Trophoblast cell (in vitro differentiated cells and primary cell): ENCODE measurements around the gene AASDHPPT.

Experiments
- DNase-seq, 2 donors: peaks; one replicate each; pipeline ENCODE4 v3.0.0-alpha.2; 2016
- H2AFZ ChIP-seq: 2 replicates; pipeline ENCODE4 v1.6.1; 2013; ENCODE audit warnings: low read length, moderate library complexity, mild to moderate bottlenecking; ENCODE audit not compliant: insufficient read depth, poor library complexity
- H2AK5ac ChIP-seq: 2 replicates; pipeline ENCODE4 v1.6.1; 2013; ENCODE audit warnings: mild to moderate bottlenecking, low read length
- H2BK120ac ChIP-seq: 2 replicates; pipeline ENCODE4 v1.6.1; 2013; ENCODE audit warnings: low read length, mild to moderate bottlenecking, moderate library complexity; ENCODE audit not compliant: insufficient read depth, poor library complexity
- H2BK12ac ChIP-seq: 2 replicates; pipeline ENCODE4 v1.6.1; 2013; ENCODE audit warnings: mild to moderate bottlenecking, low read length, moderate library complexity
- H2BK5ac ChIP-seq: 2 replicates; pipeline ENCODE4 v1.6.1; 2013; ENCODE audit warnings: low read length, low read depth, moderate library complexity, mild to moderate bottlenecking; ENCODE audit not compliant: poor library complexity
- H3K14ac ChIP-seq: 2 replicates; pipeline ENCODE4 v1.6.1; 2013; ENCODE audit warnings: mild to moderate bottlenecking, low read length
- H3K18ac ChIP-seq: 2 replicates; pipeline ENCODE4 v1.6.1; 2013; ENCODE audit warnings: mild to moderate bottlenecking, low read length
- H3K23ac ChIP-seq: 2 replicates; pipeline ENCODE4 v1.6.1; 2013; ENCODE audit warnings: low read length
- H3K27ac ChIP-seq: 2 replicates; pipeline ENCODE4 v1.5.1; 2013; ENCODE audit warnings: low read depth, mild to moderate bottlenecking, inconsistent platforms, low read length, moderate library complexity
- H3K27me3 ChIP-seq: 2 replicates; pipeline ENCODE4 v1.6.1; 2013; ENCODE audit warnings: inconsistent platforms, mild to moderate bottlenecking, low read length, moderate library complexity; ENCODE audit not compliant: insufficient read depth
- H3K36me3 ChIP-seq, 2 experiments: 1 replicate in 1 of 2; 2 replicates in 1 of 2; pipeline ENCODE4 v1.6.1; 2013; ENCODE audit warnings: low read length in 2 of 2, mild to moderate bottlenecking in 2 of 2, moderate library complexity in 1 of 2; ENCODE audit not compliant: insufficient read depth in 2 of 2, control insufficient read depth in 1 of 2
- H3K4ac ChIP-seq: 2 replicates; pipeline ENCODE4 v1.6.1; 2013; ENCODE audit warnings: low read depth, mild to moderate bottlenecking, low read length, moderate library complexity
- H3K4me1 ChIP-seq, 2 experiments: 1 replicate in 1 of 2; 2 replicates in 1 of 2; pipeline ENCODE4 v1.6.1; 2013; ENCODE audit warnings: low read length in 2 of 2, mild to moderate bottlenecking in 2 of 2, moderate library complexity in 1 of 2; ENCODE audit not compliant: insufficient read depth in 2 of 2, control insufficient read depth in 1 of 2
- H3K4me2 ChIP-seq: 2 replicates; pipeline ENCODE4 v1.6.1; 2013; ENCODE audit warnings: inconsistent platforms, mild to moderate bottlenecking, low read length, moderate library complexity
- H3K4me3 ChIP-seq: 2 replicates; pipeline ENCODE4 v1.5.1; 2013; ENCODE audit warnings: mild to moderate bottlenecking, low read depth, low read length, inconsistent platforms
- H3K79me1 ChIP-seq: one replicate; pipeline ENCODE4 v1.6.1; 2013; ENCODE audit warnings: low read length
- H3K79me2 ChIP-seq: 2 replicates; pipeline ENCODE4 v1.6.1; 2013; ENCODE audit warnings: low read length, mild to moderate bottlenecking; ENCODE audit not compliant: control insufficient read depth, insufficient read depth, poor library complexity
- H3K9ac ChIP-seq: 2 replicates; pipeline ENCODE4 v1.6.1; 2013; ENCODE audit warnings: mild to moderate bottlenecking, low read length
- H3K9me3 ChIP-seq: 2 replicates; pipeline ENCODE4 v1.6.1; 2013; ENCODE audit warnings: low read depth, mild to moderate bottlenecking, control low read depth, inconsistent platforms, low read length; ENCODE audit not compliant: insufficient read depth
- H4K12ac ChIP-seq: 2 replicates; pipeline ENCODE4 v1.6.1; 2013; ENCODE audit warnings: low read depth, mild to moderate bottlenecking, low read length, moderate library complexity
- H4K8ac ChIP-seq: 2 replicates; pipeline ENCODE4 v1.6.1; 2013; ENCODE audit warnings: low read depth, mild to moderate bottlenecking, low read length, moderate library complexity
- H4K91ac ChIP-seq: one replicate; pipeline ENCODE4 v1.6.1; 2013; ENCODE audit warnings: low read depth, mild to moderate bottlenecking, low read length, moderate library complexity
- WGBS: extraction: QIAGEN DNeasy Blood & Tissue Kit; methylation state at CpG from one replicate; pipeline ENCODE4 v1.1.7; 2013; ENCODE audit warnings: missing lambda C conversion rate; ENCODE audit not compliant: insufficient read length, insufficient coverage; ENCODE audit errors: extremely low coverage; 5-methylcytosine and 5-hydroxymethylcytosine counted together

Gene AASDHPPT

DNA sequence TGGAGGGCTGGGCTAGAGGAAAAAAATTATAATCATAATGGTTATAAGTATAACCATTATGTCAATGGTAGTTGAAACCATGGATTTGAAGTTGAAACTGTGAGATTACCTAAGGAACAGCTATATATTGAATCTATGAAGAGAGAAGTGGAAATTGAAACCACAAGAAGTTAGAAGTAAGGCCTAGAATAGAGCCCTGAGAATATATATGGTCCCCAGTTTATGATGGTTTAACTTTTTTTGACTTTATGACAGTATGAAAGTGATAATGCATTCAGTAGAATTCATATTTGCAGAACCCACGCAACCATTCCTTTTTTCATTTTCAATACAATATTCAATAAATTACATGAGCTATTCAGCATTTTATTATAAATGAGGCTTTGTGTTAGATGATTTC, 15.0 kb downstream of the AASDHPPT start:
- H4K12ac ChIP-seq, result no peak overlapping the region
- no peak overlapping the region for H3K9ac ChIP-seq
- H2BK5ac ChIP-seq, result no peak overlapping the region
- H4K8ac ChIP-seq, result no peak overlapping the region
- no peak overlapping the region for H3K27ac ChIP-seq
- no peak overlapping the region for H3K4me2 ChIP-seq
- no peaks in the 10 kb centered on the region for H3K4me1 ChIP-seq
- H3K79me1 ChIP-seq, result no peaks in the 10 kb centered on the region
- H3K4me3 ChIP-seq, result no peak overlapping the region
- no peak overlapping the region for H3K14ac ChIP-seq
- H2BK12ac ChIP-seq, result no peak overlapping the region
- H2AFZ ChIP-seq, result no peak overlapping the region
- DNase-seq, result no peak
- no CpG with 5 or more reads among the region's 1 CpG for WGBS
- H2AK5ac ChIP-seq, result no peak overlapping the region
- no peak overlapping the region for H2BK120ac ChIP-seq
- H3K36me3 ChIP-seq, result peaks cover 4 to 5% of the 10 kb centered on the region in 2 experiments
- H3K9me3 ChIP-seq, result no peaks in the 10 kb centered on the region
- H3K4ac ChIP-seq, result no peak overlapping the region
- no peak overlapping the region for H4K91ac ChIP-seq
- H3K79me2 ChIP-seq, result no peaks in the 10 kb centered on the region
- H3K27me3 ChIP-seq, result no peaks in the 10 kb centered on the region
- no peak overlapping the region for H3K18ac ChIP-seq
- no peak overlapping the region for H3K23ac ChIP-seq

DNA sequence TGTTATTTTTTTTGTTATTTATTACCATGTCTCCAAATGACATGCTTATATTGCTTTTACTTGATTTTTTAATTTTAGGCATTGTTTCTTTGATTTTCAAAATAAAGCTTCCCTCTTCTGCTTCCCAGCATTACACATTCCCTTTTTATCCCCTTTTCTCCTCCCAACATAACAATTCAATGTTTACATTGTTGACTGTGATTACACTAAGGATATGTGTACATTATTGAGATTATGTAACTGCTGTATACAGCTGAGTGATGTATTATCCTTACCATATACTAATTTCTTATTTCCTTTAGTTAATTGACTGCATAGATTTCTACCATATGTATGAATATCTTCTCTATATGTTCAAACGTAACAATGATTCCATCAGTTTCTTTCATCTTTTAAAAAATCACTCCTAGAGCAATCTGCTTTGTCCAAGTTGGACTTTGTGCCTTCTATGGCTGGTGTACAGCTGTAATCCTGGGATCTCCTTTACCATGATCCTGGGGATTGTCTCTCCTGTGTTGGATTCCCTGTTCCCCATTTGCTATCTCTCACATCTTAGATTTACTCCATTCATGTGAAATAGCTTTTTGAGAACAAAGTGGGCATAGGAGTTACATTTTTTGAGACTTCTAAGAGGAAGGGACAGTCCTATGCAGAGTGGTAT, 21.6 kb downstream of the AASDHPPT start:
- peaks cover 1 to 4% of the 10 kb centered on the region in 2 experiments for H3K36me3 ChIP-seq
- no peak overlapping the region for H2BK12ac ChIP-seq
- H2AK5ac ChIP-seq, result no peak overlapping the region
- H2BK5ac ChIP-seq, result no peak overlapping the region
- no peak overlapping the region for H3K23ac ChIP-seq
- no peak overlapping the region for H3K4me2 ChIP-seq
- H3K18ac ChIP-seq, result no peak overlapping the region
- H4K91ac ChIP-seq, result no peak overlapping the region
- peaks cover 2% of the 10 kb centered on the region for H3K9me3 ChIP-seq
- WGBS, result no CpG with 5 or more reads among the region's 1 CpG
- H3K4me3 ChIP-seq, result no peak overlapping the region
- no peak overlapping the region for H2BK120ac ChIP-seq
- no peak overlapping the region for H4K12ac ChIP-seq
- H3K4me1 ChIP-seq, result no peaks in the 10 kb centered on the region
- H3K79me1 ChIP-seq, result no peaks in the 10 kb centered on the region
- no peak overlapping the region for H3K9ac ChIP-seq
- H3K4ac ChIP-seq, result no peak overlapping the region
- no peak overlapping the region for H3K14ac ChIP-seq
- DNase-seq, result no peak
- H3K79me2 ChIP-seq, result no peaks in the 10 kb centered on the region
- H4K8ac ChIP-seq, result no peak overlapping the region
- H2AFZ ChIP-seq, result no peak overlapping the region
- H3K27ac ChIP-seq, result no peak overlapping the region
- H3K27me3 ChIP-seq, result no peaks in the 10 kb centered on the region

DNA sequence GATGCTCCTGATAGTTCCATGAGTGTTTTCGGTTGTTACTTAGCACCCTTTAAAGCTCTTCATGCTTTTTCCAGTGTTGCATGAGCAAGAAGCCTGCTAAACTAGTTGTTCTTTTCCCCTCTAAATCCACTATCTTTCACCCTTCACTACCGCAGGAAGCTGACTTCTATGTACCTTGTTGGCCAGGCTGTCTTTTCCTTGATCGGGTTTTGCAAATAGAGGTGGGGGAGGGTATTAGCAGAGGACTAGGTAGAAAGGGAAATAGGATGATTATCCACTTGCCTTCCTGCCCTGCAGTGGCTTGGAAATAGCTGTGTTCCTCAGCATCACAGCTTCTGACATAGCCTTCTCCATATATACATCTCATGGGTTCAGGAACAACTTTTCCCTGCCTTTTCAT, 23.9 kb downstream of the AASDHPPT start:
- Histone ChIP-seq H2AK5ac (no peak overlapping the region), H3K23ac (no peak overlapping the region), H4K8ac (no peak overlapping the region), H3K79me2 (no peaks in the 10 kb centered on the region), H3K4ac (no peak overlapping the region), H3K79me1 (no peaks in the 10 kb centered on the region), H3K14ac (no peak overlapping the region), H2BK5ac (no peak overlapping the region), H4K91ac (no peak overlapping the region), H3K27me3 (no peaks in the 10 kb centered on the region), H3K27ac (no peak overlapping the region), H2BK12ac (no peak overlapping the region), H4K12ac (no peak overlapping the region), H3K9ac (no peak overlapping the region), H3K36me3 (no peaks in the 10 kb centered on the region), H3K9me3 (peaks cover 3% of the 10 kb centered on the region), H3K18ac (no peak overlapping the region), H3K4me3 (no peak overlapping the region), H2BK120ac (no peak overlapping the region), H3K4me2 (no peak overlapping the region), H3K4me1 (no peaks in the 10 kb centered on the region), H2AFZ (no peak overlapping the region)
- no peak for DNase-seq
- no CpG with 5 or more reads among the region's 3 CpGs for WGBS

DNA sequence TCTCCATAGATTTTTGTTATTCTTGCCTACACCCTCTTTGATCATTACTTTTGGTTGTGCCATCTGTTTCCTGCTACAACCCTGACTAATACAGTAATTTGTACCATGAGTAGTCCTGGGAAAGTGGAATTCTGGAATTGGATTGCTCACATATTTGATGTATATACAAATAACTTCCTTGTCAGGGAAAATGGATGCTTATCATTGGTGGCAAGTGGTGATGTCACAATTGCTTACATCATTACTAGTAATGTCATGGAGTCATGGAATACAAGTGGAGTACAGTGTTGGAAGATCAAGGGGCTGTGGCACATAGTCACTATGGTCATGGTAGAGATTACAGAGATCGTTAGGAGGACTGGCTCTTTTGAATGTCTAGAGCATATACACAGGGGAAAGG, 24.4 kb downstream of the AASDHPPT start:
- no peak overlapping the region for H3K9ac ChIP-seq
- peaks cover 3% of the 10 kb centered on the region for H3K9me3 ChIP-seq
- no peak overlapping the region for H2BK12ac ChIP-seq
- H3K18ac ChIP-seq, result no peak overlapping the region
- H3K23ac ChIP-seq, result no peak overlapping the region
- H3K4me1 ChIP-seq, result no peaks in the 10 kb centered on the region
- no peak overlapping the region for H2BK120ac ChIP-seq
- H3K4me3 ChIP-seq, result no peak overlapping the region
- H3K27ac ChIP-seq, result no peak overlapping the region
- H3K36me3 ChIP-seq, result no peaks in the 10 kb centered on the region
- H3K4ac ChIP-seq, result no peak overlapping the region
- no peak overlapping the region for H2AK5ac ChIP-seq
- no peak overlapping the region for H4K91ac ChIP-seq
- no peak overlapping the region for H4K12ac ChIP-seq
- H3K14ac ChIP-seq, result no peak overlapping the region
- no peak overlapping the region for H2AFZ ChIP-seq
- no peak overlapping the region for H3K4me2 ChIP-seq
- peak in 1 of 2 donors; percentile 44 for DNase-seq
- H4K8ac ChIP-seq, result no peak overlapping the region
- H2BK5ac ChIP-seq, result no peak overlapping the region
- H3K27me3 ChIP-seq, result no peaks in the 10 kb centered on the region
- H3K79me2 ChIP-seq, result no peaks in the 10 kb centered on the region
- WGBS, result no CpG with 5 or more reads among the region's 1 CpG
- H3K79me1 ChIP-seq, result no peaks in the 10 kb centered on the region
